A549 (cell line): ENCODE data around the gene CLEC10A. TPM values are rescaled to one million over a fixed set of nuclear protein-coding genes. Genes with fewer than 3 reads are reported as not detected.

Experiments used
- ATAC-seq, 2 experiments: fragments of 200-7000 bp in 1 of 2; fragments of >200 bp in 1 of 2; cut with Nextera tagmentation in 1 of 2; cut with Tn5 transposase in 1 of 2; 3 replicates each; pipeline versions ENCODE4 v1.8.0 to v1.9.1; 2018 to 2020; ENCODE audit warnings: mild to moderate bottlenecking in 1 of 2, moderate library complexity in 1 of 2
- CTCF ChIA-PET: fragments of 300-600 bp; sonication (Branson Sonifier 250); formaldehyde crosslinking; extraction: SDS; loops from one replicate; lab custom pipeline; 2021; ENCODE audit warnings: antibody characterized with exemption, inconsistent platforms; lab: Yijun Ruan, JAX
- POLR2A ChIA-PET: fragments of 350-600 bp; formaldehyde crosslinking; extraction: SDS; loops from one replicate; lab custom pipeline; 2021; ENCODE audit warnings: antibody characterized with exemption, inconsistent platforms; lab: Yijun Ruan, JAX
- DNase-seq, 2 experiments: peaks; one replicate each; pipeline versions ENCODE4 v3.0.0 to v3.0.0-alpha.2; 2011 to 2016; ENCODE audit warnings: low read depth in 1 of 2, low spot score in 1 of 2
- FAIRE-seq: peaks from 2 replicates; lab custom pipeline; 2011; peaks lifted over from hg19 to GRCh38; lab: Jason Lieb, UNC
- H3K27ac ChIP-seq, 2 experiments: fragments of >200 bp; sonication (Bioruptor Twin); formaldehyde crosslinking; 3 replicates each; pipeline ENCODE4 v1.5.1; 2016 to 2017
- H3K4me1 ChIP-seq: fragments of >200 bp; sonication (Bioruptor Twin); formaldehyde crosslinking; 3 replicates; pipeline ENCODE4 v1.6.1; 2016
- H3K4me2 ChIP-seq: fragments of >200 bp; sonication (Bioruptor Twin); formaldehyde crosslinking; 3 replicates; pipeline ENCODE4 v1.6.1; 2016
- H3K4me3 ChIP-seq: fragments of >200 bp; sonication (Bioruptor Twin); formaldehyde crosslinking; 3 replicates; pipeline ENCODE4 v1.5.1; 2016
- H3K9me3 ChIP-seq: fragments of >200 bp; sonication (Bioruptor Twin); formaldehyde crosslinking; 3 replicates; pipeline ENCODE4 v1.6.1; 2016
- BCL3 ChIP-seq: fragments of >200 bp; sonication (Bioruptor Twin); formaldehyde crosslinking; IDR thresholded peaks from 3 replicates; pipeline ENCODE4 v1.6.1; 2016
- CBX2 ChIP-seq: fragments of 200-600 bp; sonication (generic); IDR thresholded peaks from 2 replicates; pipeline ENCODE4 v1.6.1; 2016; ENCODE audit warnings: low read depth, mild to moderate bottlenecking, borderline replicate concordance
- CBX8 ChIP-seq: fragments of 200-600 bp; sonication (generic); IDR thresholded peaks from 2 replicates; pipeline ENCODE4 v1.6.1; 2016
- E2F6 ChIP-seq: IDR thresholded peaks from 2 replicates; pipeline ENCODE4 v1.6.1; 2012; ENCODE audit warnings: low read depth, borderline replicate concordance
- EHF ChIP-seq: fragments of 250-450 bp; sonication (Bioruptor Pico); IDR thresholded peaks from 2 replicates; pipeline ENCODE4 v1.5.0; 2020; ENCODE audit warnings: mild to moderate bottlenecking
- ELK1 ChIP-seq: fragments of 150-350 bp; IDR thresholded peaks from 2 replicates; pipeline ENCODE4 v1.6.1; 2014; ENCODE audit warnings: low read depth, mild to moderate bottlenecking, low read length
- ESRRA ChIP-seq: fragments of 150-350 bp; IDR thresholded peaks from 2 replicates; pipeline ENCODE4 v1.6.1; 2014; ENCODE audit warnings: mild to moderate bottlenecking, low read length, borderline replicate concordance
- FOSB ChIP-seq: fragments of 250-450 bp; sonication (Bioruptor Pico); IDR thresholded peaks from 2 replicates; pipeline ENCODE4 v1.5.0; 2020; ENCODE audit warnings: mild to moderate bottlenecking, moderate library complexity
- HMGXB4 ChIP-seq: fragments of 250-450 bp; sonication (Bioruptor Pico); IDR thresholded peaks from 2 replicates; pipeline ENCODE4 v1.5.0; 2021; ENCODE audit warnings: mild to moderate bottlenecking, moderate library complexity, borderline replicate concordance
- MAX ChIP-seq: IDR thresholded peaks from 2 replicates; pipeline ENCODE4 v1.6.1; 2012
- PBX3 ChIP-seq: IDR thresholded peaks from 2 replicates; pipeline ENCODE4 v1.6.1; 2012
- PHF8 ChIP-seq: fragments of 200-600 bp; sonication (generic); IDR thresholded peaks from 2 replicates; pipeline ENCODE4 v1.6.1; 2016; ENCODE audit warnings: low read depth, mild to moderate bottlenecking, antibody characterized with exemption, moderate library complexity, borderline replicate concordance
- POLR2A ChIP-seq: IDR thresholded peaks from 2 replicates; pipeline ENCODE4 v1.6.1; 2012; ENCODE audit warnings: mild to moderate bottlenecking, low read length
- RAD21 ChIP-seq, 2 experiments: fragments of >200 bp in 1 of 2; sonication (Bioruptor Twin) in 1 of 2; formaldehyde crosslinking in 1 of 2; IDR thresholded peaks in 1 of 2; conservative IDR thresholded peaks in 1 of 2; 2 replicates in 1 of 2; 3 replicates in 1 of 2; pipeline ENCODE4 v1.6.1; 2012 to 2018; ENCODE audit warnings: inconsistent platforms in 1 of 2
- RARB ChIP-seq: fragments of 250-450 bp; sonication (Bioruptor Pico); IDR thresholded peaks from 2 replicates; pipeline ENCODE4 v1.8.0; 2021; ENCODE audit warnings: mild to moderate bottlenecking, moderate library complexity
- REST ChIP-seq: fragments of 200-600 bp; sonication (generic); IDR thresholded peaks from 2 replicates; pipeline ENCODE4 v1.6.1; 2016; ENCODE audit warnings: antibody characterized with exemption, mild to moderate bottlenecking, moderate library complexity
- RNF2 ChIP-seq: fragments of 200-600 bp; sonication (generic); IDR thresholded peaks from 2 replicates; pipeline ENCODE4 v1.6.1; 2016; ENCODE audit warnings: low read depth, mild to moderate bottlenecking, antibody characterized with exemption, moderate library complexity, borderline replicate concordance
- TP53 ChIP-seq: fragments of 250-450 bp; sonication (Bioruptor Pico); IDR thresholded peaks from 2 replicates; pipeline ENCODE4 v1.5.0; 2021; ENCODE audit warnings: mild to moderate bottlenecking, moderate library complexity
- ZSCAN20 ChIP-seq: fragments of 250-450 bp; sonication (Bioruptor Pico); IDR thresholded peaks from 2 replicates; pipeline ENCODE4 v1.8.0; 2022; ENCODE audit warnings: mild to moderate bottlenecking, moderate library complexity
- WGBS: methylation state at CpG from one replicate; pipeline ENCODE4 v1.1.6; 2017; ENCODE audit errors: missing lambda C conversion rate; 5-methylcytosine and 5-hydroxymethylcytosine counted together
- polyA plus RNA-seq, 4 experiments: library from polyadenylated mRNA; depleted of rRNA in 3 of 4; stranded (reverse); fragments of >200 nt; fragmentation: RNase III in 1 of 4; extraction: RNeasy Plus Mini Kit Qiagen cat#74134 plus additional on column Dnase treatment in 1 of 4; gene quantifications; 2 replicates in 3 of 4; 3 replicates in 1 of 4; pipeline ENCODE4 v1.2.3, GENCODE V29; 2011 to 2017

Gene CLEC10A
- polyA plus RNA-seq, 2 of the 4 experiments (the other 2 are of a cell fraction): not detected

- 82% methylated on average over 5 of the region's 5 CpGs for WGBS
- ATAC-seq: no peak
- no peak for DNase-seq
- Histone ChIP-seq H3K4me3 (no peak overlapping the region), H3K27ac (no peak overlapping the region), H3K4me2 (no peak overlapping the region), H3K4me1 (no peaks in the 10 kb centered on the region), H3K9me3 (no peaks in the 10 kb centered on the region)
- ChIA-PET POLR2A (no interaction called here), CTCF (interaction anchor here (0.9 to 45.7 kb wide), 9 partner anchors 9 to 172 kb away, joined by 3 to 1477 read pairs (median 7); partner anchors contain the start of genes ASGR2, SLC16A11 and SLC16A13)
- FAIRE-seq: no peak
- TF ChIP-seq E2F6 (no peak), HMGXB4 (CRISPR knock-in tag) (no peak), MAX (no peak), POLR2A (no peak), ELK1 (no peak), FOSB (CRISPR knock-in tag) (no peak), CBX2 (no peak), ZSCAN20 (no peak), ESRRA (no peak), CBX8 (no peak), RAD21 (conservative IDR thresholded peaks at IDR 0.05 in 1 of 2, IDR thresholded peaks at IDR 0.05 in 1 of 2) (no peak), PBX3 (no peak), PHF8 (no peak), TP53 (CRISPR knock-in tag) (no peak), RARB (no peak), EHF (CRISPR knock-in tag) (no peak), RNF2 (no peak), REST (no peak), BCL3 (no peak)
These were observed 44.9 kb upstream of the CLEC10A start for GRCh38 chr17:7124923-7125322.
